Measurements from ENCODE around the gene HELZ. TPM values are rescaled to one million over a fixed set of nuclear protein-coding genes. Genes with fewer than 3 reads are reported as not detected.

Gene HELZ
- total and polyA plus RNA-seq, 2 donors (not counting 3 experiments of a cell fraction or from before 2014, with no cell fraction given), result 8.0 to 47.3 TPM

GRCh38 chr17:67078292-67078691 is 166.7 kb downstream of the HELZ start:
- dilution Hi-C loops (cut with MboI; ENCODE audit: extremely low pct_ligation_motif_present, low sequenced_read_pairs) (no loop called here), intact Hi-C loops (cut with micrococcal nuclease) (no loop called here)
- no peaks in the 10 kb centered on the region for H3K9me3 ChIP-seq (replicated peaks; ENCODE audit: control insufficient read depth, insufficient read depth, low read length)
- no peaks in the 10 kb centered on the region for H3K27me3 ChIP-seq (ENCODE audit: control insufficient read depth in 2 of 2, insufficient read depth in 2 of 2, low read length in 2 of 2)
- ChIA-PET CTCF (interaction anchor here (1.0 kb wide), 1 partner anchor 9 kb away, joined by 4 read pairs; no protein-coding TSS in a partner anchor), POLR2A (no interaction called here)
- BruUV-seq (replicated peaks), result no TSS peak
- TF ChIP-seq POLR2A (IDR thresholded peaks at IDR 0.05; ENCODE audit: low read depth, low read length) (no peak), CTCF (IDR thresholded peaks at IDR 0.05; ENCODE audit: extremely low read depth in 1 of 2, insufficient read depth in 1 of 2, low read depth in 1 of 2, low read length in 2 of 2) (no peak), GATA2 (IDR thresholded peaks at IDR 0.05; ENCODE audit: insufficient read depth, insufficient read length, low read depth, low read length) (no peak), MAX (IDR thresholded peaks at IDR 0.05; ENCODE audit: insufficient read depth, insufficient read length) (no peak), JUN (IDR thresholded peaks at IDR 0.05; ENCODE audit: borderline replicate concordance, insufficient read depth, insufficient read length, low read depth) (no peak)
- no peak overlapping the region for H3K9ac ChIP-seq (replicated peaks; ENCODE audit: extremely low read depth, insufficient read depth, low read length)
- H4K20me1 ChIP-seq (replicated peaks; ENCODE audit: control insufficient read depth, extremely low read depth, insufficient read depth, low read length), result peaks cover 2% of the 10 kb centered on the region
- H3K4me3 ChIP-seq (replicated peaks in 1 of 3; ENCODE audit: insufficient read depth in 1 of 3, low read depth in 1 of 3, low read length in 3 of 3), result no peak overlapping the region
- no peaks in the 10 kb centered on the region for H3K4me1 ChIP-seq (ENCODE audit: control insufficient read depth, extremely low read depth, insufficient read depth, low read length)
- no peaks in the 10 kb centered on the region for H3K9me1 ChIP-seq (replicated peaks; ENCODE audit: control insufficient read depth, extremely low read depth, insufficient read depth, low read length)
- no peak overlapping the region for H2AFZ ChIP-seq (ENCODE audit: low read depth, low read length)
- FAIRE-seq (no peak), DNase-seq (ENCODE audit: low read depth, low spot score) (no peak)
- H3K27ac ChIP-seq (ENCODE audit: insufficient read depth, low read depth, low read length), result no peak overlapping the region
- H3K36me3 ChIP-seq (ENCODE audit: control insufficient read depth in 2 of 2, extremely low read depth in 1 of 2, insufficient read depth in 2 of 2, low read length in 2 of 2), result peaks cover 0 to 4% of the 10 kb centered on the region in 2 experiments
- H3K4me2 ChIP-seq (ENCODE audit: insufficient read depth, low read length), result no peak overlapping the region
- no peaks in the 10 kb centered on the region for H3K79me2 ChIP-seq (ENCODE audit: control insufficient read depth, insufficient read depth, low read length)

GRCh38 chr17:67076290-67076689 is 168.7 kb downstream of the HELZ start:
- intact Hi-C loops (cut with micrococcal nuclease), result no loop called here
- H3K4me3 ChIP-seq (replicated peaks in 1 of 3; ENCODE audit: insufficient read depth in 1 of 3, low read depth in 1 of 3, low read length in 3 of 3), result no peak overlapping the region
- BruUV-seq (replicated peaks), result no TSS peak
- peaks cover 0 to 4% of the 10 kb centered on the region in 2 experiments for H3K36me3 ChIP-seq (ENCODE audit: control insufficient read depth in 2 of 2, extremely low read depth in 1 of 2, insufficient read depth in 2 of 2, low read length in 2 of 2)
- H3K79me2 ChIP-seq (ENCODE audit: control insufficient read depth, insufficient read depth, low read length), result no peaks in the 10 kb centered on the region
- no peak for FAIRE-seq
- H2AFZ ChIP-seq (ENCODE audit: low read depth, low read length), result no peak overlapping the region
- dilution Hi-C loops (cut with MboI; ENCODE audit: extremely low pct_ligation_motif_present, low sequenced_read_pairs), result no loop called here
- H3K27ac ChIP-seq (ENCODE audit: insufficient read depth, low read depth, low read length), result no peak overlapping the region
- H3K4me2 ChIP-seq (ENCODE audit: insufficient read depth, low read length), result no peak overlapping the region
- TF ChIP-seq POLR2A (IDR thresholded peaks at IDR 0.05; ENCODE audit: low read depth, low read length), result no peak
- no peak for TF ChIP-seq GATA2 (IDR thresholded peaks at IDR 0.05; ENCODE audit: insufficient read depth, insufficient read length, low read depth, low read length)
- no peak for TF ChIP-seq JUN (IDR thresholded peaks at IDR 0.05; ENCODE audit: borderline replicate concordance, insufficient read depth, insufficient read length, low read depth)
- TF ChIP-seq POLR2AphosphoS5 (IDR thresholded peaks at IDR 0.05; ENCODE audit: insufficient read depth, low read depth, low read length), result no peak
- TF ChIP-seq MYC (IDR thresholded peaks at IDR 0.05; ENCODE audit: low read depth, low read length), result no peak
- no peak for TF ChIP-seq CTCF (IDR thresholded peaks at IDR 0.05; ENCODE audit: extremely low read depth in 1 of 2, insufficient read depth in 1 of 2, low read depth in 1 of 2, low read length in 2 of 2)
- no peak for DNase-seq (ENCODE audit: low read depth, low spot score)
- H3K9me3 ChIP-seq (replicated peaks; ENCODE audit: control insufficient read depth, insufficient read depth, low read length), result no peaks in the 10 kb centered on the region
- no peaks in the 10 kb centered on the region for H3K9me1 ChIP-seq (replicated peaks; ENCODE audit: control insufficient read depth, extremely low read depth, insufficient read depth, low read length)
- ChIA-PET CTCF (interaction anchor here (1.7 kb wide), 1 partner anchor 8 kb away, joined by 7 read pairs; no protein-coding TSS in a partner anchor), POLR2A (no interaction called here)
- no peaks in the 10 kb centered on the region for H3K4me1 ChIP-seq (ENCODE audit: control insufficient read depth, extremely low read depth, insufficient read depth, low read length)
- no peaks in the 10 kb centered on the region for H3K27me3 ChIP-seq (ENCODE audit: control insufficient read depth in 2 of 2, insufficient read depth in 2 of 2, low read length in 2 of 2)
- peaks cover 2% of the 10 kb centered on the region for H4K20me1 ChIP-seq (replicated peaks; ENCODE audit: control insufficient read depth, extremely low read depth, insufficient read depth, low read length)
- no peak overlapping the region for H3K9ac ChIP-seq (replicated peaks; ENCODE audit: extremely low read depth, insufficient read depth, low read length)
